Peyer's patch (tissue), 4 donors: ENCODE data around the gene PSMC6.

Experiments used
- CTCF ChIP-seq, 6 experiments: fragments of 450-650 bp in 4 of 6; fragments of 200-600 bp in 2 of 6; sonication (generic) in 1 of 6; IDR thresholded peaks; one replicate each; pipeline ENCODE4 v1.5.1; 2017 to 2019; ENCODE audit warnings: antibody characterized with exemption in 6 of 6, mild to moderate bottlenecking in 3 of 6, moderate library complexity in 1 of 6
- POLR2A ChIP-seq, 2 donors: fragments of 450-650 bp; IDR thresholded peaks; one replicate each; pipeline ENCODE4 v1.5.1; 2017; ENCODE audit warnings: antibody characterized with exemption in 2 of 2, mild to moderate bottlenecking in 2 of 2, moderate library complexity in 2 of 2

GRCh38 chr14:52700701-52701172, 6.3 kb upstream of the PSMC6 start:
- no peak for TF ChIP-seq CTCF (IDR thresholded peaks at IDR 0.05)
- no peak for TF ChIP-seq POLR2A (IDR thresholded peaks at IDR 0.05)
